Measurements from ENCODE around the gene USP12.

The USP12 gene

GRCh38 chr13:27065582-27065981 is 106.0 kb downstream of the USP12 start:
- no peak for DNase-seq

GRCh38 chr13:27064252-27064995 is 107.2 kb downstream of the USP12 start:
- DNase-seq: no peak

- no peak for DNase-seq
These were observed 113.8 kb downstream of the USP12 start for GRCh38 chr13:27057817-27058216.

GRCh38 chr13:27055526-27055925 is 116.1 kb downstream of the USP12 start:
- DNase-seq: no peak

GRCh38 chr13:27054760-27055159 is 116.9 kb downstream of the USP12 start:
- DNase-seq: no peak

- DNase-seq: no peak
These were observed 117.6 kb downstream of the USP12 start for GRCh38 chr13:27053902-27054595.

- DNase-seq: no peak
These were observed 118.3 kb downstream of the USP12 start for GRCh38 chr13:27053210-27053884.

GRCh38 chr13:27052551-27053208 is 118.9 kb downstream of the USP12 start:
- DNase-seq: no peak

GRCh38 chr13:27047081-27047480 is 124.5 kb downstream of the USP12 start:
- no peak for DNase-seq

- DNase-seq: no peak
These were observed 126.6 kb downstream of the USP12 start for GRCh38 chr13:27044837-27045570.

GRCh38 chr13:27043013-27043412 is 128.6 kb downstream of the USP12 start:
- peak; percentile 46 for DNase-seq

GRCh38 chr13:27041341-27041740 is 130.3 kb downstream of the USP12 start:
- DNase-seq: no peak

- no peak for DNase-seq
These were observed 130.8 kb downstream of the USP12 start for GRCh38 chr13:27040826-27041108.

GRCh38 chr13:27039171-27039701 is 132.4 kb downstream of the USP12 start:
- no peak for DNase-seq

GRCh38 chr13:27038323-27038722 is 133.3 kb downstream of the USP12 start:
- DNase-seq: no peak

GRCh38 chr13:27037571-27037970 is 134.0 kb downstream of the USP12 start:
- no peak for DNase-seq

GRCh38 chr13:27037171-27037570 is 134.4 kb downstream of the USP12 start:
- DNase-seq: no peak

GRCh38 chr13:27036236-27036981 is 135.2 kb downstream of the USP12 start:
- no peak for DNase-seq

- no peak for DNase-seq
These were observed 135.7 kb downstream of the USP12 start for GRCh38 chr13:27035892-27036235.

GRCh38 chr13:27034678-27035111 is 136.9 kb downstream of the USP12 start:
- no peak for DNase-seq

GRCh38 chr13:27028683-27029480 is 142.7 kb downstream of the USP12 start:
- DNase-seq: no peak

All from NCI-H2107 (cell line).